HepG2 (cell line): ENCODE data around the gene SLC5A5. TPM values are rescaled to one million over a fixed set of nuclear protein-coding genes. Genes with fewer than 3 reads are reported as not detected.
A peak's percentile ranks its signal among the peaks of the same experiment; 100 is the strongest.

ENCODE experiments used
- ARID4A ChIP-seq: sonication (generic); formaldehyde crosslinking; IDR thresholded peaks from 2 replicates; pipeline ENCODE4 v1.5.0; 2020; ENCODE audit warnings: mild to moderate bottlenecking, missing genetic modification reagents, borderline replicate concordance
- ARNT2 ChIP-seq: sonication (generic); formaldehyde crosslinking; IDR thresholded peaks from 2 replicates; pipeline ENCODE4 v1.8.0; 2022; ENCODE audit warnings: mild to moderate bottlenecking, low read depth, missing genetic modification reagents, moderate library complexity
- CBX1 ChIP-seq: IDR thresholded peaks from one replicate; pipeline ENCODE4 v1.6.1; 2016; ENCODE audit warnings: antibody characterized with exemption, low read depth
- DR1 ChIP-seq: sonication (generic); formaldehyde crosslinking; IDR thresholded peaks from 2 replicates; pipeline ENCODE4 v1.8.0; 2021; ENCODE audit warnings: mild to moderate bottlenecking, missing genetic modification reagents, inconsistent platforms
- E2F1 ChIP-seq: sonication (generic); formaldehyde crosslinking; IDR thresholded peaks from 2 replicates; pipeline ENCODE4 v1.5.0; 2020; ENCODE audit warnings: missing genetic modification reagents
- EEA1 ChIP-seq: sonication (generic); formaldehyde crosslinking; IDR thresholded peaks from 2 replicates; pipeline ENCODE4 v1.5.1; 2020; ENCODE audit warnings: mild to moderate bottlenecking, missing genetic modification reagents, borderline replicate concordance
- FOXM1 ChIP-seq: sonication (generic); formaldehyde crosslinking; IDR thresholded peaks from 2 replicates; pipeline ENCODE4 v1.5.0; 2020; ENCODE audit warnings: missing genetic modification reagents
- FUBP1 ChIP-seq: sonication (generic); formaldehyde crosslinking; IDR thresholded peaks from 2 replicates; pipeline ENCODE4 v1.5.1; 2020; ENCODE audit warnings: missing genetic modification reagents, mild to moderate bottlenecking, borderline replicate concordance
- KLF15 ChIP-seq: sonication (generic); formaldehyde crosslinking; IDR thresholded peaks from 2 replicates; pipeline ENCODE4 v1.8.1; 2023; ENCODE audit warnings: borderline replicate concordance, mild to moderate bottlenecking, inconsistent platforms, missing genetic modification reagents, mixed read lengths
- NFYB ChIP-seq: sonication (generic); formaldehyde crosslinking; IDR thresholded peaks from 2 replicates; pipeline ENCODE4 v1.4.0; 2020; ENCODE audit warnings: missing genetic modification reagents
- RNF2 ChIP-seq: fragments of 450-650 bp; conservative IDR thresholded peaks from 2 replicates; pipeline ENCODE4 v1.6.1; 2016; ENCODE audit warnings: low read depth
- ZNF326 ChIP-seq: sonication (generic); formaldehyde crosslinking; IDR thresholded peaks from 2 replicates; pipeline ENCODE4 v1.4.0; 2020; ENCODE audit warnings: missing genetic modification reagents, borderline replicate concordance
- ZNF589 ChIP-seq: sonication (generic); formaldehyde crosslinking; conservative IDR thresholded peaks from 2 replicates; pipeline ENCODE4 v1.8.0; 2022; ENCODE audit warnings: mild to moderate bottlenecking, moderate library complexity, missing genetic modification reagents
- ZNF614 ChIP-seq: IDR thresholded peaks from 2 replicates; pipeline ENCODE4 v1.6.1; 2018; ENCODE audit warnings: missing biosample characterization, missing genetic modification reagents, inconsistent platforms, borderline replicate concordance
- ZNF639 ChIP-seq: conservative IDR thresholded peaks from 2 replicates; pipeline ENCODE4 v1.6.1; 2018; ENCODE audit warnings: missing genetic modification reagents
- ZNF784 ChIP-seq: sonication (generic); formaldehyde crosslinking; IDR thresholded peaks from 2 replicates; pipeline ENCODE4 v1.5.1; 2020; ENCODE audit warnings: missing genetic modification reagents, mild to moderate bottlenecking, borderline replicate concordance
- polyA plus RNA-seq, 8 experiments: library from polyadenylated mRNA; depleted of rRNA in 3 of 8; stranded (reverse) in 7 of 8; unstranded in 1 of 8; fragments of >200 nt; fragmentation: Illumina TruSeq in 4 of 8; extraction: Trizol in 4 of 8; gene quantifications; 2 replicates each; pipeline versions ENCODE4 v1.2.1 to v1.2.3, GENCODE V29; 2011 to 2016; ENCODE audit warnings: low read depth in 4 of 8, missing spikeins in 1 of 8, mixed read lengths in 1 of 8; ENCODE audit not compliant: insufficient read depth in 1 of 8
- total RNA-seq, 5 experiments: library from RNA; depleted of rRNA; stranded (reverse); fragments of >200 nt; fragmentation: Illumina TruSeq; extraction: Trizol; gene quantifications; 2 replicates each; pipeline ENCODE4 v1.2.3, GENCODE V29; 2016; ENCODE audit warnings: low read depth in 1 of 5

SLC5A5 gene
- total and polyA plus RNA-seq, 2 of the 13 experiments (the other 11 are each of a cell fraction or from before 2014, with no cell fraction given) = not detected

GRCh38 chr19:17932485-17933338, 61.0 kb downstream of the SLC5A5 start, which contains the start of gene CCDC124 (continued):
- TF ChIP-seq ARID4A (CRISPR knock-in tag) = peak; percentile 76; the same call in 1 of the 2 replicates
- TF ChIP-seq ZNF326 (CRISPR knock-in tag) = no peak
- TF ChIP-seq RNF2 = 0 out of 2 replicates have a peak, but pooled peaks have one; percentile 40
- no peak for TF ChIP-seq CBX1
- TF ChIP-seq FUBP1 (CRISPR knock-in tag) = no peak
- no peak; the same call in 1 of the 2 replicates for TF ChIP-seq ZNF784 (CRISPR knock-in tag)
- TF ChIP-seq ZNF589 = no peak
- TF ChIP-seq KLF15 (CRISPR knock-in tag) = no peak
- TF ChIP-seq EEA1 (CRISPR knock-in tag) = no peak
- TF ChIP-seq ARNT2 (CRISPR knock-in tag) = no peak
- no peak for TF ChIP-seq DR1 (CRISPR knock-in tag)
- TF ChIP-seq E2F1 (CRISPR knock-in tag) = peak; percentile 60; the same call in 1 of the 2 replicates
- TF ChIP-seq FOXM1 (CRISPR knock-in tag) = no peak
- peak; percentile 39; the same call in 1 of the 2 replicates for TF ChIP-seq NFYB (CRISPR knock-in tag)
- TF ChIP-seq ZNF639 (CRISPR knock-in tag) = peak; percentile 50; the same call in 1 of the 2 replicates
- peak; percentile 65; the same call in 1 of the 2 replicates for TF ChIP-seq ZNF614 (CRISPR knock-in tag)
